ENCODE measurements around the gene IRX5.

IRX5 gene

DNA sequence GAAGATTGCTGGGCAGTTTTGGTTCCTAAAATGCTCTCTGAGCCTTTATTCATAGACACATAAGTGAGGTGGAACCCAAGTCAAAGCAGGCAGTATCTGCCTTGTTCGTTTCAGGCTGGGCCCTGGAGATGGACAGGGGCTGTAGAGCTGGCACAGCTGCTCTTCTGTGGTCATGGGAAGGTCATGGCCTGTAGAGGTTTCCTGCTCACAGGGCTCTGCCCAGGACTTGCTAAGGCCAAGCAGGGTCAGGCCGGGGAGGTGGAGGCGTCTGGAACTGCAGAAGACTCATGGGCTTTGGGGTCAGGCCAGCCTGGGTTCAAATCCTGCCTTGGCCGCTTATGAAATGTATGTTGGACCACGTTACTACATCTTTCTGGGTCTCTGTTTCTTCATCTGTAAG lies 50.2 kb downstream of the IRX5 start:
- no peak for DNase-seq (ENCODE audit: low read depth, low spot score)
- in situ Hi-C loops (cut with HindIII; ENCODE audit: low sequenced_read_pairs) = no loop called here
- TF ChIP-seq CTCF (IDR thresholded peaks at IDR 0.05; ENCODE audit: low read depth, low read length) = no peak
- H3K4me3 ChIP-seq (ENCODE audit: low read depth, low read length) = no peak overlapping the region
